HG03066 (cell line): ENCODE measurements around the gene P2RX6.
"Not testable (repeated sequence)": the region's sequence is repeated elsewhere in the genome, so short reads cannot be mapped to it uniquely, and the experiment has no call there.

ENCODE experiments used
- ATAC-seq: cut with Tn5 transposase; IDR thresholded peaks from one replicate; pipeline ENCODE4 v1.9.1; 2021; ENCODE audit warnings: low read depth; ENCODE audit not compliant: unreplicated experiment

Gene P2RX6

GRCh38 chr22:21014726-21015465 is at the start of gene P2RX6:
Gene P2RX6 (plus strand): TSS chr22:21015165. CDS start chr22:21015175, 10 bp downstream.
- ATAC-seq: no peak

- ATAC-seq: no peak
These were observed 48.8 kb upstream of the P2RX6 start for GRCh38 chr22:20965888-20966855.

GRCh38 chr22:20966883-20967696 is 47.9 kb upstream of the P2RX6 start, which contains the start of gene AIFM3:
Gene AIFM3 (plus strand): TSS chr22:20967255. CDS start chr22:20967945, 690 bp downstream.
- ATAC-seq: no peak

- no peak for ATAC-seq
These were observed 47.2 kb upstream of the P2RX6 start for GRCh38 chr22:20967697-20968211.

GRCh38 chr22:20968281-20968977 is 46.5 kb upstream of the P2RX6 start:
- no peak for ATAC-seq

- no peak for ATAC-seq
These were observed 43.9 kb upstream of the P2RX6 start for GRCh38 chr22:20970939-20971657.

GRCh38 chr22:20972014-20972694 is 42.8 kb upstream of the P2RX6 start:
- not testable (repeated sequence) for ATAC-seq

GRCh38 chr22:20972933-20973577 is 41.9 kb upstream of the P2RX6 start:
- ATAC-seq: no peak

GRCh38 chr22:20973634-20974286 is 41.2 kb upstream of the P2RX6 start:
- no peak for ATAC-seq

GRCh38 chr22:20974336-20974955 is 40.5 kb upstream of the P2RX6 start:
- ATAC-seq: no peak

- no peak for ATAC-seq
These were observed 39.2 kb upstream of the P2RX6 start for GRCh38 chr22:20975541-20976290.

- no peak for ATAC-seq
These were observed 38.6 kb upstream of the P2RX6 start for GRCh38 chr22:20976291-20976877.

- no peak for ATAC-seq
These were observed 37.9 kb upstream of the P2RX6 start for GRCh38 chr22:20977019-20977418.

GRCh38 chr22:20977516-20978170 is 37.3 kb upstream of the P2RX6 start:
- no peak for ATAC-seq

GRCh38 chr22:20978419-20978818 is 36.5 kb upstream of the P2RX6 start:
- no peak for ATAC-seq
